Kidney (tissue), 14 donors: Measurements from ENCODE around the gene EPHA2. TPM values are rescaled to one million over a fixed set of nuclear protein-coding genes. Genes with fewer than 3 reads are reported as not detected.
"Not testable (repeated sequence)": the region's sequence is repeated elsewhere in the genome, so short reads cannot be mapped to it uniquely, and the experiment has no call there.

Experiments used
- DNase-seq, 5 donors: peaks; one replicate each; pipeline ENCODE4 v3.0.0-alpha.2; 2013 to 2020
- FAIRE-seq: peaks from 2 replicates; lab custom pipeline; 2012; peaks lifted over from hg19 to GRCh38; lab: Jason Lieb, UNC
- H3K27ac ChIP-seq, 2 donors: one replicate each; pipeline ENCODE4 v1.7.0; 2013; ENCODE audit warnings: low read depth in 2 of 2, low read length in 2 of 2, inconsistent platforms in 1 of 2
- H3K27me3 ChIP-seq: one replicate; pipeline ENCODE4 v1.7.1; 2013; ENCODE audit warnings: low read length, inconsistent platforms; ENCODE audit not compliant: control insufficient read depth, insufficient read depth
- H3K36me3 ChIP-seq, 3 donors: one replicate each; pipeline versions ENCODE4 v1.7.0 to v1.7.1; 2013; ENCODE audit warnings: low read length in 3 of 3, control low read depth in 1 of 3, inconsistent platforms in 1 of 3; ENCODE audit not compliant: insufficient read depth in 3 of 3, control insufficient read depth in 2 of 3
- H3K4me1 ChIP-seq, 3 donors: one replicate each; pipeline versions ENCODE4 v1.7.0 to v1.7.1; 2013; ENCODE audit warnings: low read length in 3 of 3, inconsistent platforms in 1 of 3, low read depth in 1 of 3; ENCODE audit not compliant: control insufficient read depth in 2 of 3, insufficient read depth in 2 of 3
- H3K4me3 ChIP-seq, 3 donors: one replicate each; pipeline versions ENCODE4 v1.7.0 to v1.8.1; 2013; ENCODE audit warnings: low read length in 3 of 3, control low read depth in 1 of 3, inconsistent platforms in 1 of 3
- H3K9ac ChIP-seq, 3 donors: one replicate each; pipeline versions ENCODE4 v1.7.0 to v1.7.1; 2013; ENCODE audit warnings: low read length in 3 of 3, control low read depth in 1 of 3, inconsistent platforms in 1 of 3
- H3K9me3 ChIP-seq, 3 donors: one replicate each; pipeline versions ENCODE4 v1.7.0 to v1.7.1; 2013; ENCODE audit warnings: low read length in 3 of 3, control low read depth in 1 of 3, inconsistent platforms in 1 of 3; ENCODE audit not compliant: control insufficient read depth in 2 of 3, insufficient read depth in 1 of 3
- CTCF ChIP-seq: IDR thresholded peaks from 3 replicates; pipeline ENCODE4 v1.5.1; 2012; ENCODE audit warnings: mild to moderate bottlenecking, moderate library complexity, borderline replicate concordance; ENCODE audit not compliant: insufficient read depth; ENCODE audit errors: extremely low read depth
- intact Hi-C: fragments of 100-400 bp; cut with DNase I; formaldehyde crosslinking; loops from one replicate; pipeline ENCODE4 v1.11.1; 2022
- polyA plus RNA-seq: library from polyadenylated mRNA; stranded (reverse); fragments of 350-450 nt; fragmentation: Illumina TruSeq; extraction: RNeasy Lipid Tissue Mini Kit (QIAGEN cat#74804); gene quantifications from one replicate; pipeline ENCODE4 v1.2.3, GENCODE V29; 2014; ENCODE audit warnings: low read depth, low replicate concordance; ENCODE audit not compliant: insufficient read depth
- total RNA-seq: library from RNA; stranded (reverse); fragmentation: NEBNext Ultra II Directional; extraction: Animal tissue kit (Norgen Biotek cat#: 25700); gene quantifications from one replicate; pipeline ENCODE4 v1.2.1, GENCODE V29; 2021
- donor health status: control.
- donor health status: control.
- donor health status: control.
- donor health status: control.
- donor health status: control.
- donor health status: DM: yes; HTN: yes; CAD: no.
- donor health status: Normal renal cell carcinoma (clear cell type).

The EPHA2 gene
- total and polyA plus RNA-seq, 2 donors from 2014 or later = 5.5 to 34.2 TPM

- no peaks in the 10 kb centered on the region for H3K27me3 ChIP-seq
- no peaks in the 10 kb centered on the region for H3K9me3 ChIP-seq
- no peaks in the 10 kb centered on the region for H3K36me3 ChIP-seq
- no peaks in the 10 kb centered on the region for H3K4me1 ChIP-seq
- no peak overlapping the region for H3K27ac ChIP-seq
- DNase-seq = no peak
- no peak overlapping the region for H3K4me3 ChIP-seq
- no peak for FAIRE-seq
- TF ChIP-seq CTCF = no peak
- H3K9ac ChIP-seq = no peak overlapping the region
- intact Hi-C loops = no loop called here
Measured at GRCh38 chr1:16199700-16200099, 43.8 kb upstream of the EPHA2 start.

DNA sequence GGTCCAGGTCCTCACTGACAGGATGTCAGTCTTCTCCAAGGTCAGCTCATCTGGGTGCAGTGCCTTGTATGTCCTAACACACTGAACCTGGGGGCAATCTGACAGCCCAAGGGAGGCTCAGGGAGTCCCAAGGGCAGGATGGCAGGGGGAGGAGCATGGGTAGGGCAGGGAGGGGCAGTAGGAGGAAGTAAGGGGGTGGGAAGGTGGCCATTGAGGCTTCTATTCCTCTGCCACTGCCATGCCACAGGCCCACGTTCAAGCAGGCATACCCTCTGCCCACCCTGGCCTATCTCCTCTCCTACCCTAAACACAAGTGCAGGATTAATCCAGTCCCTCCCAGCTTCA, 43.3 kb upstream of the EPHA2 start:
- Histone ChIP-seq H3K9ac (no peak overlapping the region), H3K4me3 (no peak overlapping the region), H3K9me3 (no peaks in the 10 kb centered on the region), H3K36me3 (no peaks in the 10 kb centered on the region), H3K27ac (no peak overlapping the region), H3K27me3 (no peaks in the 10 kb centered on the region), H3K4me1 (no peaks in the 10 kb centered on the region)
- no peak for TF ChIP-seq CTCF
- intact Hi-C loops = no loop called here
- no peak for DNase-seq
- no peak for FAIRE-seq

DNA sequence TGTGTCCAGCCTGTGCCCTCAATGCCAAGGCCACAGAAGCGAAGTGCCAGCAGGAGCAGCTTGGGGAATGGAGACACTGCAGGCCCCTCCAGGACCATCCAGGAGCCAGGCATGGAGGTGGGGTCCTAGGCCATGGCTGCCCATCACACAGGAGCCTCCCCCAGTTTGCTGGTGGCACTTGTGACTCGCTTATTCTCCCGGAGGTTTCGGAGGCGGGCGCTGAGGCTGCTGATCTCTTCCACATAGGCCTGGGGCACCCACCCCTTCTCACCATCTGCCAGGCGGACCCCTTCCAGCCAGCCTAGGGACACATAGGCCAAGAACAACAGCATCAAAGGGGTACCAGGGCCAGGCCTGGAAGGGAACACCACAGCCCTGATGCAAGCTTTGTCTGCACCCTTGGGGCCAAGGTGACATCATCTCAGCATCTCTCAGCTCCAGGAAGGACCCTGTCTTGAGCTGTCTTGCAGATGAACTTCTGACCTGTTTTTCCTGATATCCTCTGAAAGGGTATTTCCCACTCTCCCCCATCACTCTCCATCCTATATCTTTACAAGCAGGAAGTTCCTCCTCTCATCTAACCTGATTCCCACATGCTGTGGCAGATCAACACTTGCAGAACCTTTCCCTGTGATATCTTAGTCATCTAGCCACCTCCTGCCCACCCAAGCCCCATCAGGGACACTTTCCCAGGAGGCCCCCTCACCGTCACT, 42.7 kb upstream of the EPHA2 start:
- Histone ChIP-seq H3K4me1 (no peaks in the 10 kb centered on the region), H3K27me3 (no peaks in the 10 kb centered on the region), H3K9ac (no peak overlapping the region), H3K27ac (no peak overlapping the region), H3K36me3 (no peaks in the 10 kb centered on the region), H3K4me3 (no peak overlapping the region), H3K9me3 (no peaks in the 10 kb centered on the region)
- intact Hi-C loops = no loop called here
- FAIRE-seq (no peak), DNase-seq (peak in 1 of 5 donors; percentile 67)
- TF ChIP-seq CTCF = no peak

DNA sequence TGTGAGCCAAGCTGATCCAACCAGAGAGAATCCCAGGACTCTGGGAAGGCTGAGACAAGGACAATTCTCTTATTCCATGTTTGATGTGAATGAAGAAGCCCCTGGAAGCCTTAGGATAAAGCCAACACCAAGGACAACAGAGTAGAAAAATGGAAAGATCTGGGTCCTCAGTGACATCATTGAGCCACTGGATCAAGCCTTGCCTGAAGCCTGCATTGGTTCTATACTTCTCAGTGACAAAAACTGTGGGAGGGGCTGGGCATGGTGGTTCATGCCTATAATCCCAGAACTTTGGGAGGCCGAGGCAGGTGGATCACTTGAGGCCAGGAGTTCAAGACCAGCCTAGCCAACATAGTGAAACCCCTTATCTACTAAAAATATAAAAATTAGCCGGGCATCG, 41.0 kb upstream of the EPHA2 start:
- DNase-seq (no peak), FAIRE-seq (no peak)
- intact Hi-C loops = no loop called here
- no peaks in the 10 kb centered on the region for H3K4me1 ChIP-seq
- H3K9ac ChIP-seq = no peak overlapping the region
- H3K9me3 ChIP-seq = no peaks in the 10 kb centered on the region
- no peak for TF ChIP-seq CTCF
- no peak overlapping the region for H3K27ac ChIP-seq
- H3K36me3 ChIP-seq = no peaks in the 10 kb centered on the region
- H3K4me3 ChIP-seq = no peak overlapping the region
- H3K27me3 ChIP-seq = no peaks in the 10 kb centered on the region

GRCh38 chr1:16196139-16196538, 40.3 kb upstream of the EPHA2 start:
- DNase-seq, intact Hi-C loops, FAIRE-seq: not testable (repeated sequence)

More at GRCh38 chr1:16196139-16196538, 40.3 kb upstream of the EPHA2 start:
- H3K4me3 ChIP-seq, H3K9me3 ChIP-seq, H3K9ac ChIP-seq, H3K27ac ChIP-seq, H3K4me1 ChIP-seq, H3K27me3 ChIP-seq, H3K36me3 ChIP-seq: not testable (repeated sequence)
